Measurements from ENCODE around the gene SCN1B. TPM values are rescaled to one million over a fixed set of nuclear protein-coding genes. Genes with fewer than 3 reads are reported as not detected.

The SCN1B gene
- total and polyA plus RNA-seq, 2 of the 13 experiments (the other 11 are each of a cell fraction or from before 2014, with no cell fraction given), result 2.7 to 20.1 TPM

DNA sequence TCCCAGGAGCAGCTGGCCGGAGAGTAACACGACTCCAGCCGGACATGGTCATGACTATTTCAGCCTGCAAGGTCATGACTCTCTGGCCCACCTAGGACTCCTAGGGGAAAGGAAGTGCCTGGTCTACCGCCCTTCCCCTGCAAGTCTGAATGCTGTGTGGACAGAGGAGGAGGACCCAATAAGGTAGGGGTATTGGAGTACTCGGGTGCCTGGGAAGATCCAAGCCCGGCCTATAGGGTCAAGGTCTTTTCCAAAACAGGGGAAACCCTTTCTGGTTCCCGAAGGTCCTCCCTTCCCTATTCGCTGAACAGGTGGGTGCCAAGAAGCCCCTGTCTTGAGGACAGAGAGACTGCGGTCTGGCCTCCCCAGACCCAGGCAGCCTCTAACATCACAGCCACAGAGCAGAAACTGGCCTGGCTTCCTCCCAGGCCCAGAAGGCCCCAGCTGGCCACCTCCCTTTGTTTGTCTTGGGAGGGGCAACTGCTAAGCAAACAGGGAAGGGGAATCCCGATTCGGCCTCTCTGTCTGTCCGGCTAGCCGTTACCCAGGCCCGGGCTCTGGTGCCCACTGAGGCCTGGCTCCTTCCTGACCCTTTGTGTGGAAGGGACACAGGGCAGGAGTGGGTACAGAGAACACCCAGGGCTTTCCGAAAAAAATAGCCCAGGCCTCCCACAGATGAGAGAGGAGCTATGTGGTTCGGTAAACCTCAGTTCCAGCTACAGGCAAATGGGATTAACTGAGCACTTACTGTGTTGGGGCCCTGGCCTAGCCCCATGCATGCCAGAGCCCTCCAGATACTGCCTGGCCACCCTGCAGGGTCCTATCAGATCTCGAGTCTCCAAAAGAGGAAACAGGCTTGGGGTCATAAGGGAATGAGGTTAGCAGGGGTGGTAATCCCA, 35.4 kb upstream of the SCN1B start (continued):
- TF ChIP-seq SOX13 (IDR thresholded peaks at IDR 0.05), result peak; percentile 2; the same call in 1 of the 2 replicates
- peak in 1 of 2 experiments; percentile 82; a peak in 2 of 4 replicates for TF ChIP-seq SOX13 (CRISPR knock-in tag; conservative IDR thresholded peaks at IDR 0.05 in 1 of 2, IDR thresholded peaks at IDR 0.05 in 1 of 2)
- no peak for TF ChIP-seq DMAP1 (CRISPR knock-in tag; IDR thresholded peaks at IDR 0.05)
- TF ChIP-seq REL (CRISPR knock-in tag; conservative IDR thresholded peaks at IDR 0.05), result no peak
- TF ChIP-seq, protein P1, sequence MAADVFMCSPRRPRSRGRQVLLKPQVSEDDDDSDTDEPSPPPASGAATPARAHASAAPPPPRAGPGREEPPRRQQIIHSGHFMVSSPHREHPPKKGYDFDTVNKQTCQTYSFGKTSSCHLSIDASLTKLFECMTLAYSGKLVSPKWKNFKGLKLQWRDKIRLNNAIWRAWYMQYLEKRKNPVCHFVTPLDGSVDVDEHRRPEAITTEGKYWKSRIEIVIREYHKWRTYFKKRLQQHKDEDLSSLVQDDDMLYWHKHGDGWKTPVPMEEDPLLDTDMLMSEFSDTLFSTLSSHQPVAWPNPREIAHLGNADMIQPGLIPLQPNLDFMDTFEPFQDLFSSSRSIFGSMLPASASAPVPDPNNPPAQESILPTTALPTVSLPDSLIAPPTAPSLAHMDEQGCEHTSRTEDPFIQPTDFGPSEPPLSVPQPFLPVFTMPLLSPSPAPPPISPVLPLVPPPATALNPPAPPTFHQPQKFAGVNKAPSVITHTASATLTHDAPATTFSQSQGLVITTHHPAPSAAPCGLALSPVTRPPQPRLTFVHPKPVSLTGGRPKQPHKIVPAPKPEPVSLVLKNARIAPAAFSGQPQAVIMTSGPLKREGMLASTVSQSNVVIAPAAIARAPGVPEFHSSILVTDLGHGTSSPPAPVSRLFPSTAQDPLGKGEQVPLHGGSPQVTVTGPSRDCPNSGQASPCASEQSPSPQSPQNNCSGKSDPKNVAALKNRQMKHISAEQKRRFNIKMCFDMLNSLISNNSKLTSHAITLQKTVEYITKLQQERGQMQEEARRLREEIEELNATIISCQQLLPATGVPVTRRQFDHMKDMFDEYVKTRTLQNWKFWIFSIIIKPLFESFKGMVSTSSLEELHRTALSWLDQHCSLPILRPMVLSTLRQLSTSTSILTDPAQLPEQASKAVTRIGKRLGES (CRISPR knock-in tag; IDR thresholded peaks at IDR 0.05; ENCODE audit: borderline replicate concordance), result no peak
- peak; percentile 64; the same call in 1 of the 2 replicates for TF ChIP-seq CREM (IDR thresholded peaks at IDR 0.05)
- TF ChIP-seq CREM (CRISPR knock-in tag; IDR thresholded peaks at IDR 0.05), result no peak
- TF ChIP-seq, protein P2, sequence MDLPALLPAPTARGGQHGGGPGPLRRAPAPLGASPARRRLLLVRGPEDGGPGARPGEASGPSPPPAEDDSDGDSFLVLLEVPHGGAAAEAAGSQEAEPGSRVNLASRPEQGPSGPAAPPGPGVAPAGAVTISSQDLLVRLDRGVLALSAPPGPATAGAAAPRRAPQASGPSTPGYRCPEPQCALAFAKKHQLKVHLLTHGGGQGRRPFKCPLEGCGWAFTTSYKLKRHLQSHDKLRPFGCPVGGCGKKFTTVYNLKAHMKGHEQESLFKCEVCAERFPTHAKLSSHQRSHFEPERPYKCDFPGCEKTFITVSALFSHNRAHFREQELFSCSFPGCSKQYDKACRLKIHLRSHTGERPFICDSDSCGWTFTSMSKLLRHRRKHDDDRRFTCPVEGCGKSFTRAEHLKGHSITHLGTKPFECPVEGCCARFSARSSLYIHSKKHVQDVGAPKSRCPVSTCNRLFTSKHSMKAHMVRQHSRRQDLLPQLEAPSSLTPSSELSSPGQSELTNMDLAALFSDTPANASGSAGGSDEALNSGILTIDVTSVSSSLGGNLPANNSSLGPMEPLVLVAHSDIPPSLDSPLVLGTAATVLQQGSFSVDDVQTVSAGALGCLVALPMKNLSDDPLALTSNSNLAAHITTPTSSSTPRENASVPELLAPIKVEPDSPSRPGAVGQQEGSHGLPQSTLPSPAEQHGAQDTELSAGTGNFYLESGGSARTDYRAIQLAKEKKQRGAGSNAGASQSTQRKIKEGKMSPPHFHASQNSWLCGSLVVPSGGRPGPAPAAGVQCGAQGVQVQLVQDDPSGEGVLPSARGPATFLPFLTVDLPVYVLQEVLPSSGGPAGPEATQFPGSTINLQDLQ (CRISPR knock-in tag; IDR thresholded peaks at IDR 0.05), result no peak
- TF ChIP-seq ZNF678 (CRISPR knock-in tag; IDR thresholded peaks at IDR 0.05), result peak; percentile 72; the same call in 1 of the 2 replicates
- TF ChIP-seq MIXL1 (CRISPR knock-in tag; IDR thresholded peaks at IDR 0.05), result peak; percentile 43; the same call in 1 of the 2 replicates
- TF ChIP-seq, protein P3, sequence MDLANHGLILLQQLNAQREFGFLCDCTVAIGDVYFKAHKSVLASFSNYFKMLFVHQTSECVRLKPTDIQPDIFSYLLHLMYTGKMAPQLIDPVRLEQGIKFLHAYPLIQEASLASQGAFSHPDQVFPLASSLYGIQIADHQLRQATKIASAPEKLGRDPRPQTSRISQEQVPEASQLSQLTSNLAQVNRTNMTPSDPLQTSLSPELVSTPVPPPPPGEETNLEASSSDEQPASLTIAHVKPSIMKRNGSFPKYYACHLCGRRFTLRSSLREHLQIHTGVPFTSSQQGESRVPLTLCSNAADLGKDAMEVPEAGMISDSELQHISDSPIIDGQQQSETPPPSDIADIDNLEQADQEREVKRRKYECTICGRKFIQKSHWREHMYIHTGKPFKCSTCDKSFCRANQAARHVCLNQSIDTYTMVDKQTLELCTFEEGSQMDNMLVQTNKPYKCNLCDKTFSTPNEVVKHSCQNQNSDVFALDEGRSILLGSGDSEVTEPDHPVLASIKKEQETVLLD (CRISPR knock-in tag; IDR thresholded peaks at IDR 0.05; ENCODE audit: low read depth), result peak; percentile 70; the same call in 1 of the 2 replicates
- TF ChIP-seq POLR2G (IDR thresholded peaks at IDR 0.05; ENCODE audit: low read depth, low read length), result peak; percentile 65
- TF ChIP-seq RARA (CRISPR knock-in tag; IDR thresholded peaks at IDR 0.05), result peak; percentile 85
- TF ChIP-seq, protein P4, sequence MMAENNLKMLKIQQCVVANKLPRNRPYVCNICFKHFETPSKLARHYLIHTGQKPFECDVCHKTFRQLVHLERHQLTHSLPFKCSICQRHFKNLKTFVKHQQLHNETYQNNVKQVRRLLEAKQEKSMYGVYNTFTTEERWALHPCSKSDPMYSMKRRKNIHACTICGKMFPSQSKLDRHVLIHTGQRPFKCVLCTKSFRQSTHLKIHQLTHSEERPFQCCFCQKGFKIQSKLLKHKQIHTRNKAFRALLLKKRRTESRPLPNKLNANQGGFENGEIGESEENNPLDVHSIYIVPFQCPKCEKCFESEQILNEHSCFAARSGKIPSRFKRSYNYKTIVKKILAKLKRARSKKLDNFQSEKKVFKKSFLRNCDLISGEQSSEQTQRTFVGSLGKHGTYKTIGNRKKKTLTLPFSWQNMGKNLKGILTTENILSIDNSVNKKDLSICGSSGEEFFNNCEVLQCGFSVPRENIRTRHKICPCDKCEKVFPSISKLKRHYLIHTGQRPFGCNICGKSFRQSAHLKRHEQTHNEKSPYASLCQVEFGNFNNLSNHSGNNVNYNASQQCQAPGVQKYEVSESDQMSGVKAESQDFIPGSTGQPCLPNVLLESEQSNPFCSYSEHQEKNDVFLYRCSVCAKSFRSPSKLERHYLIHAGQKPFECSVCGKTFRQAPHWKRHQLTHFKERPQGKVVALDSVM (CRISPR knock-in tag; IDR thresholded peaks at IDR 0.05), result peak; percentile 94
- TF ChIP-seq HNRNPL (IDR thresholded peaks at IDR 0.05; ENCODE audit: low read depth, low read length), result peak; percentile 89
- peak; percentile 83 for TF ChIP-seq MAZ (IDR thresholded peaks at IDR 0.05; ENCODE audit: borderline replicate concordance, low read depth, low read length)
- peak; percentile 56; the same call in 1 of the 2 replicates for TF ChIP-seq MAZ (CRISPR knock-in tag; IDR thresholded peaks at IDR 0.05; ENCODE audit: low read depth)
